Activated CD8-positive, alpha-beta T cell treated with anti-CD3 and anti-CD28 coated beads for 36 hours (primary cell): ENCODE measurements around the gene WDHD1. TPM values are rescaled to one million over a fixed set of nuclear protein-coding genes. Genes with fewer than 3 reads are reported as not detected.

Experiments
- ATAC-seq: fragments of 200-7000 bp; cut with Tn5 transposase; one replicate; pipeline ENCODE4 v1.10.0; 2021; ENCODE audit warnings: mild to moderate bottlenecking, moderate library complexity
- CTCF ChIA-PET: fragments of 350-600 bp; sonication (Branson Sonifier 250); formaldehyde crosslinking; loops from one replicate; lab custom pipeline; 2021; ENCODE audit warnings: antibody characterized with exemption; lab: Charles Lee
- POLR2A ChIA-PET: fragments of 350-600 bp; sonication (Branson Sonifier 250); formaldehyde crosslinking; loops from one replicate; lab custom pipeline; 2021; ENCODE audit warnings: antibody characterized with exemption; lab: Charles Lee
- DNase-seq: peaks from one replicate; pipeline ENCODE4 v3.0.0-alpha.2; 2020
- H3K27ac Mint-ChIP-seq: one replicate; pipeline ENCODE4 v1.8.0; 2021; ENCODE audit warnings: mild to moderate bottlenecking, mixed read lengths
- H3K27me3 Mint-ChIP-seq: one replicate; pipeline ENCODE4 v1.8.0; 2021; ENCODE audit warnings: mixed read lengths
- H3K36me3 Mint-ChIP-seq: one replicate; pipeline ENCODE4 v1.8.0; 2021; ENCODE audit warnings: low read depth, mixed read lengths
- H3K4me1 Mint-ChIP-seq: one replicate; pipeline ENCODE4 v1.8.0; 2021; ENCODE audit warnings: low read depth, mixed read lengths
- H3K4me3 Mint-ChIP-seq: one replicate; pipeline ENCODE4 v1.8.0; 2021; ENCODE audit warnings: mild to moderate bottlenecking, moderate library complexity, mixed read lengths
- H3K9me3 Mint-ChIP-seq: one replicate; pipeline ENCODE4 v1.8.0; 2021; ENCODE audit warnings: mixed read lengths
- CTCF ChIP-seq: fragments of 200-600 bp; IDR thresholded peaks from one replicate; pipeline ENCODE4 v1.8.0; 2022; ENCODE audit warnings: antibody characterized with exemption, mild to moderate bottlenecking
- intact Hi-C: fragments of 100-400 bp; cut with micrococcal nuclease; formaldehyde crosslinking; loops from one replicate; pipeline ENCODE4 v1.10.0; 2022
- total RNA-seq, 2 experiments: library from RNA; stranded (reverse); gene quantifications; one replicate each; pipeline ENCODE4 v1.2.3, GENCODE V29; 2021

The WDHD1 gene, protein sequence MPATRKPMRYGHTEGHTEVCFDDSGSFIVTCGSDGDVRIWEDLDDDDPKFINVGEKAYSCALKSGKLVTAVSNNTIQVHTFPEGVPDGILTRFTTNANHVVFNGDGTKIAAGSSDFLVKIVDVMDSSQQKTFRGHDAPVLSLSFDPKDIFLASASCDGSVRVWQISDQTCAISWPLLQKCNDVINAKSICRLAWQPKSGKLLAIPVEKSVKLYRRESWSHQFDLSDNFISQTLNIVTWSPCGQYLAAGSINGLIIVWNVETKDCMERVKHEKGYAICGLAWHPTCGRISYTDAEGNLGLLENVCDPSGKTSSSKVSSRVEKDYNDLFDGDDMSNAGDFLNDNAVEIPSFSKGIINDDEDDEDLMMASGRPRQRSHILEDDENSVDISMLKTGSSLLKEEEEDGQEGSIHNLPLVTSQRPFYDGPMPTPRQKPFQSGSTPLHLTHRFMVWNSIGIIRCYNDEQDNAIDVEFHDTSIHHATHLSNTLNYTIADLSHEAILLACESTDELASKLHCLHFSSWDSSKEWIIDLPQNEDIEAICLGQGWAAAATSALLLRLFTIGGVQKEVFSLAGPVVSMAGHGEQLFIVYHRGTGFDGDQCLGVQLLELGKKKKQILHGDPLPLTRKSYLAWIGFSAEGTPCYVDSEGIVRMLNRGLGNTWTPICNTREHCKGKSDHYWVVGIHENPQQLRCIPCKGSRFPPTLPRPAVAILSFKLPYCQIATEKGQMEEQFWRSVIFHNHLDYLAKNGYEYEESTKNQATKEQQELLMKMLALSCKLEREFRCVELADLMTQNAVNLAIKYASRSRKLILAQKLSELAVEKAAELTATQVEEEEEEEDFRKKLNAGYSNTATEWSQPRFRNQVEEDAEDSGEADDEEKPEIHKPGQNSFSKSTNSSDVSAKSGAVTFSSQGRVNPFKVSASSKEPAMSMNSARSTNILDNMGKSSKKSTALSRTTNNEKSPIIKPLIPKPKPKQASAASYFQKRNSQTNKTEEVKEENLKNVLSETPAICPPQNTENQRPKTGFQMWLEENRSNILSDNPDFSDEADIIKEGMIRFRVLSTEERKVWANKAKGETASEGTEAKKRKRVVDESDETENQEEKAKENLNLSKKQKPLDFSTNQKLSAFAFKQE
- total RNA-seq: 10 to 100 TPM; 59.8 to 68.4 TPM

DNA sequence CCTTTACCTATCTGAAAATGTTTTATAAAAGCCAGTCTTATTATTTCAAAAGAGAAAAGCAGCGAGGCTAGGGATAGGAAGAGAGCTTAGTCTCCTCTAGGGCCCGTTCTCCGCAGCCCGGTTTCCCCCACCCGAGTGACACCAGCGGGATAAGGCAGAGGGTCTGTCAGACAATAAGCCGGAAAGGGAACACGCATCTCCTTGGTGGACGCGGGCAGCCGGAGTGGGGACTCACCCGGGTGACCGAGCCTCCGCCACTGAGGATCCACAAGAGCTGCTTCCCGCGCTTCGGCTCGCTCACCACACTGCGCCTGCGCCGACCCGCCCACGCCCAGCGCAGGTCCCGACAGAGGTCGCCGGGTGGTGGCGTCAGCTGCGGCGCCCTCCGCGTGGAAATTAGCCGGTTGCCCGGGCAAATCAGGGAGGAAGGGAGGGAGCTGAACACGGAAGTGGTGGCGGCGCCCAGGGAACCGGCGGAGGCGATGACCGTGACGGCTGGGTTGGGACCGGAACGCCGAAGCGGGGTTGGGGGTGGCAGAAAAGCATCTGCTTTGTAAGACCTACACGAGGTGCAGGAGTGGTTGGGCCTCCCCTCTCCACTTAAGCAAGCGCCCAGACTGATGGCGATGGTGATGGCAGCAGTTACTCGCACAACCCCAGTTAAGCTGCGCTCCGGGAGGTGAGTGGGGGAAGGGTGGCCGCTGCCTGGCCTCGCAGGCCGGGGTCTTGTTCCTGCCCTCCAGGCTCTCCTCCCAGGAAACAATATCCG is at the start of gene WDHD1, which contains the start of gene SOCS4:
Gene WDHD1 (minus strand): TSS at position 307 of the 769 bp plus-strand sequence. CDS start 312 bp downstream, outside the sequence.
Gene SOCS4 (plus strand): TSS at position 444 of the 769 bp plus-strand sequence. CDS start 15,806 bp downstream, outside the sequence.
- Mint-ChIP-seq H3K4me1 (peaks cover 43% of the 10 kb centered on the region), H3K4me3 (peak within 1 kb of the TSS; percentile 98), H3K27ac (peak within 1 kb of the TSS; percentile 97), H3K36me3 (peaks cover 34% of the 10 kb centered on the region), H3K27me3 (no peaks in the 10 kb centered on the region), H3K9me3 (no peaks in the 10 kb centered on the region)
- intact Hi-C loops: loop anchor here (2.0 kb wide), 1 partner anchor 24 kb away; the partner anchor contains the start of gene MAPK1IP1L
- peak; percentile 95 for ATAC-seq
- ChIA-PET POLR2A (interaction anchor here (0.6 to 6.1 kb wide), 25 partner anchors 9 to 515 kb away, joined by 3 to 61 read pairs (median 4); partner anchors contain the start of gene MAPK1IP1L), CTCF (interaction anchor here (0.9 to 2.2 kb wide), 5 partner anchors 17 to 134 kb away, joined by 3 to 19 read pairs (median 4); partner anchors contain the start of gene MAPK1IP1L)
- peak; percentile 97 for DNase-seq
- TF ChIP-seq CTCF: no peak

DNA sequence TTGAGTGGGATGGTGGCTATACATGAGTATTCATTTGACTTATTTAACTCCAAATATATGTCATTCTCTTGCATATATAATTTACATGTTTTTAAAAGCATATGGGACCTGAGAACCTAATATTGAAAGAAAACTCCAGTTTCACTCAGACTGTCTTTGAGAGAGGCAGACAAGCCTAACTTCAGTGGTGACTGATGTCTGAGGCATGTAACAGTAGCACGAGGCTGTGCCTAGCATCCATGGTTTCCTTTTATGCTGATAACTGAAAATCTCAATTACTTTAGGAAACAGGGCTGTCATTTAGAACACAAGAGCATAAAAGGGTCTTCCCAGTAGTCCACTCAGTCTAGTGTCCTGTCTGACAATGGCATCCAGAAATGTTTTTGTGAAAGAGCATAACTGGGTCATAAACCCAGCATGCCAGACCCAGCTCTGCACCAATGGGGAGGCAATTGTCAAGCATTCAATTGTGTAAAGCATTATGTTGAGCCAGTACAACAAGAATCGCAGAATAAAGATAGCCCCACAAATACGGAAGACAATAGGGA is 48.8 kb upstream of the WDHD1 start:
- no peak for DNase-seq
- ATAC-seq: no peak
- ChIA-PET POLR2A (interaction anchor here (1.1 to 2.3 kb wide), 2 partner anchors 9 to 10 kb away, joined by 3 to 9 read pairs; no protein-coding TSS in a partner anchor), CTCF (no interaction called here)
- Mint-ChIP-seq H3K4me3 (no peak overlapping the region), H3K36me3 (no peaks in the 10 kb centered on the region), H3K4me1 (peaks cover 27% of the 10 kb centered on the region), H3K27ac (no peak overlapping the region), H3K27me3 (no peaks in the 10 kb centered on the region), H3K9me3 (no peaks in the 10 kb centered on the region)
- intact Hi-C loops: no loop called here
- TF ChIP-seq CTCF: no peak

DNA sequence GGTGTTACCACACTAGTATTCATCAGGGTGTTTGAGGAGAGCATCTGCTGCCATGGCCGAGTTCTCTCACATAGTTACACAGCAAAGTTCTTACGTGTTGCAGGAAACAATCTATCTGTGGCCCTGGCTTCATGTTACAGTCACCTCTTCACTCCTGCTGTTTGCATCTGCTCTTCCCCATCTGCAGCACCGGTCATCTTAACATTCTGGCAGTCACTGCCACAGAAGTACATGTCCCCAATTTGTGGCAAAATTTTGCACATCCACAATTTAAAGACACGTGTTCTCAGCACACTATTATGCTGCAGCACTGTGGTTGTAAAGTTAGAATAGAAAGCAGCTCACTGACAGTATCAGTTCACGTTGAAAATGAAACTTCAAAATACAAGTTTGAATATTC is 47.8 kb upstream of the WDHD1 start:
- Mint-ChIP-seq H3K36me3 (no peaks in the 10 kb centered on the region), H3K4me3 (peak overlapping the region; percentile 5), H3K9me3 (no peaks in the 10 kb centered on the region), H3K27me3 (no peaks in the 10 kb centered on the region), H3K4me1 (peaks cover 27% of the 10 kb centered on the region), H3K27ac (no peak overlapping the region)
- DNase-seq (no peak), ATAC-seq (no peak)
- intact Hi-C loops: no loop called here
- no peak for TF ChIP-seq CTCF
- POLR2A ChIA-PET: interaction anchor here (1.1 to 2.3 kb wide), 2 partner anchors 9 to 10 kb away, joined by 3 to 9 read pairs; no protein-coding TSS in a partner anchor
- CTCF ChIA-PET: no interaction called here

GRCh38 chr14:55073856-55074255 is 47.0 kb upstream of the WDHD1 start:
- CTCF ChIA-PET: no interaction called here
- no peak for ATAC-seq
- DNase-seq: no peak
- no peaks in the 10 kb centered on the region for H3K27me3 Mint-ChIP-seq
- no peak for TF ChIP-seq CTCF
- peaks cover 27% of the 10 kb centered on the region for H3K4me1 Mint-ChIP-seq
- no peaks in the 10 kb centered on the region for H3K9me3 Mint-ChIP-seq
- H3K4me3 Mint-ChIP-seq: no peak overlapping the region
- H3K27ac Mint-ChIP-seq: no peak overlapping the region
- intact Hi-C loops: no loop called here
- POLR2A ChIA-PET: no interaction called here
- H3K36me3 Mint-ChIP-seq: no peaks in the 10 kb centered on the region
